Spleen (tissue), 7 donors: ENCODE measurements around the gene FAAP20.

Experiments used
- CTCF ChIP-seq, 11 experiments: fragments of 200-600 bp in 7 of 11; fragments of 450-650 bp in 4 of 11; sonication (generic) in 4 of 11; IDR thresholded peaks in 8 of 11; conservative IDR thresholded peaks in 3 of 11; 1 replicate in 7 of 11; 2 replicates in 4 of 11; pipeline versions ENCODE4 v1.4.0 to v1.8.0; 2016 to 2021; ENCODE audit warnings: antibody characterized with exemption in 11 of 11, inconsistent platforms in 4 of 11, mild to moderate bottlenecking in 1 of 11
- POLR2A ChIP-seq, 3 donors: fragments of 450-650 bp; IDR thresholded peaks; one replicate each; pipeline ENCODE4 v1.5.1; 2017; ENCODE audit warnings: antibody characterized with exemption in 3 of 3, mild to moderate bottlenecking in 1 of 3
- donor health status: DM: no; HTN: no; CAD: no; lungs with moderate emphysema.
- donor health status: DM: no; HTN: no; CAD: no.
- donor health status: DM: no; HTN: no; CAD: no.

- no peak for TF ChIP-seq POLR2A (IDR thresholded peaks at IDR 0.05)
- no peak for TF ChIP-seq CTCF (IDR thresholded peaks at IDR 0.05 in 8 of 11, conservative IDR thresholded peaks at IDR 0.05 in 3 of 11)
These were observed 40.2 kb upstream of the FAAP20 start for GRCh38 chr1:2234762-2235113.
